Mucosa of descending colon (tissue), 3 donors: ENCODE measurements around the gene SAMD10. TPM values are rescaled to one million over a fixed set of nuclear protein-coding genes. Genes with fewer than 3 reads are reported as not detected.

ENCODE experiments used
- ATAC-seq: fragments of 200-7000 bp; cut with Tn5 transposase; one replicate; pipeline ENCODE4 v1.9.1; 2020; ENCODE audit warnings: mild to moderate bottlenecking, moderate library complexity
- DNase-seq, 3 donors: peaks; one replicate each; pipeline ENCODE4 v3.0.0-alpha.2; 2020
- H3K36me3 ChIP-seq: fragments of 200-600 bp; one replicate; pipeline ENCODE4 v1.8.0; 2021; ENCODE audit warnings: low read depth, mild to moderate bottlenecking
- H3K4me1 ChIP-seq: fragments of 200-600 bp; one replicate; pipeline ENCODE4 v1.8.0; 2021; ENCODE audit warnings: low read depth, mild to moderate bottlenecking
- H3K4me3 ChIP-seq: fragments of 200-600 bp; one replicate; pipeline ENCODE4 v1.8.0; 2021; ENCODE audit warnings: mild to moderate bottlenecking
- H3K9me3 ChIP-seq: fragments of 200-600 bp; one replicate; pipeline ENCODE4 v1.8.0; 2021; ENCODE audit warnings: mild to moderate bottlenecking
- CTCF ChIP-seq: fragments of 200-600 bp; IDR thresholded peaks from one replicate; pipeline ENCODE4 v1.8.0; 2022; ENCODE audit warnings: antibody characterized with exemption, mild to moderate bottlenecking
- intact Hi-C, 2 donors: fragments of 100-400 bp; cut with DNase I in 1 of 2; cut with micrococcal nuclease in 1 of 2; formaldehyde crosslinking; loops; one replicate each; pipeline versions ENCODE4 v1.11.0 to v1.11.1; 2022; cut with DNase I, micrococcal nuclease
- total RNA-seq, 3 donors: library from RNA; stranded (reverse); fragmentation: NEBNext Ultra II Directional in 2 of 3; extraction: Animal tissue kit (Norgen Biotek cat#: 25700) in 2 of 3; gene quantifications; one replicate each; pipeline versions ENCODE4 v1.2.1 to v1.2.4, GENCODE V29; 2021 to 2023
- donor health status: DM: no; HTN: no; CAD: no; lungs with moderate emphysema.
- donor health status: DM: no; HTN: no; CAD: no.
- donor health status: DM: no; HTN: yes; CAD: no.

The SAMD10 gene
- total RNA-seq, 3 donors from 2014 or later, result 3.8 to 7.9 (median 5.6) TPM

- no peaks in the 10 kb centered on the region for H3K36me3 ChIP-seq
- H3K4me3 ChIP-seq, result no peak overlapping the region
- DNase-seq (no peak), ATAC-seq (no peak)
- no peaks in the 10 kb centered on the region for H3K9me3 ChIP-seq
- H3K4me1 ChIP-seq, result no peaks in the 10 kb centered on the region
- intact Hi-C loops, result no loop called here
- TF ChIP-seq CTCF, result no peak
These were observed 40.1 kb downstream of the SAMD10 start for GRCh38 chr20:63939061-63939935.

DNA sequence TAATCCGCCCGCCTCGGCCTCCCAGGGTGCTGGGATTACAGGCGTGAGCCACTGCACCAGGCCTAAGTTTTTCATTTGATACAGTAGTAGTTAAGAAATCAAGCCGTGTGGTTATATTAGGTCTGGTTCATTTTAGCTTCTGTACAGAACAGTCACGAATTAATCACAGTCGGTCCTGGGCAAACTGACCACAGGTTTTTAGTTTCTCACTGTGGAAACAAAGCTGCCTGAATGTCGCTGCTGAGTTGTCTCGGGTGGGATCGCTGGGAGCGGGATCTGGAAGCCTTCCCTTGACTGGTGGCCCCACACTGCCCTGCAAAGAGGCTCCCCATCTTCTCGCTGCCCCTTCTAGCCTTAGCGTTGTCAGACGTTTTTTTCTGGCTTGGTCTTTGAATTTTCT lies 41.8 kb downstream of the SAMD10 start:
- TF ChIP-seq CTCF, result no peak
- no peaks in the 10 kb centered on the region for H3K9me3 ChIP-seq
- ATAC-seq (no peak), DNase-seq (no peak)
- H3K36me3 ChIP-seq, result no peaks in the 10 kb centered on the region
- H3K4me1 ChIP-seq, result no peaks in the 10 kb centered on the region
- intact Hi-C loops, result no loop called here
- H3K4me3 ChIP-seq, result no peak overlapping the region

DNA sequence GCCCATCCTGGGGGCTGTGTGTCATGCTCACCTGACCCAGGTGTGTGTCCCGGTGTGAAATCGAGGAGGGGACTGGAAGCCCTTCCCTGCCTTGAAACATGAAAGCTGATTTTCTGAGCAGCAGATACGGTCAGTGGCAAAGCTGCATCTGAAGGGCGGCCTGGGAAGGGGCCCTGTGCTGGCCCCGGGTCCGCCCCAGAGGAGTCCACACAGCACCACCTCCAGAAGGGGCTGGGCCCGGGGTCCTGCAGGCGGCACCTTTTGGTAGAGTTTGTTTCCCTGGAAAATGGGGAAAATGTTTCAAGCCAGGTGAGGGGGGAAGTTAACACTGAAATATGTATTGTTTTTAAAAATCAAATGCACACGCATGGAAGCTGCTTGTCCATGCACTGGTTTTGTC lies 44.0 kb downstream of the SAMD10 start:
- no peak for ATAC-seq
- H3K4me3 ChIP-seq, result no peak overlapping the region
- peaks cover 6% of the 10 kb centered on the region for H3K36me3 ChIP-seq
- no peaks in the 10 kb centered on the region for H3K9me3 ChIP-seq
- intact Hi-C loops, result no loop called here
- no peak for TF ChIP-seq CTCF
- H3K4me1 ChIP-seq, result no peaks in the 10 kb centered on the region
- no peak for DNase-seq

DNA sequence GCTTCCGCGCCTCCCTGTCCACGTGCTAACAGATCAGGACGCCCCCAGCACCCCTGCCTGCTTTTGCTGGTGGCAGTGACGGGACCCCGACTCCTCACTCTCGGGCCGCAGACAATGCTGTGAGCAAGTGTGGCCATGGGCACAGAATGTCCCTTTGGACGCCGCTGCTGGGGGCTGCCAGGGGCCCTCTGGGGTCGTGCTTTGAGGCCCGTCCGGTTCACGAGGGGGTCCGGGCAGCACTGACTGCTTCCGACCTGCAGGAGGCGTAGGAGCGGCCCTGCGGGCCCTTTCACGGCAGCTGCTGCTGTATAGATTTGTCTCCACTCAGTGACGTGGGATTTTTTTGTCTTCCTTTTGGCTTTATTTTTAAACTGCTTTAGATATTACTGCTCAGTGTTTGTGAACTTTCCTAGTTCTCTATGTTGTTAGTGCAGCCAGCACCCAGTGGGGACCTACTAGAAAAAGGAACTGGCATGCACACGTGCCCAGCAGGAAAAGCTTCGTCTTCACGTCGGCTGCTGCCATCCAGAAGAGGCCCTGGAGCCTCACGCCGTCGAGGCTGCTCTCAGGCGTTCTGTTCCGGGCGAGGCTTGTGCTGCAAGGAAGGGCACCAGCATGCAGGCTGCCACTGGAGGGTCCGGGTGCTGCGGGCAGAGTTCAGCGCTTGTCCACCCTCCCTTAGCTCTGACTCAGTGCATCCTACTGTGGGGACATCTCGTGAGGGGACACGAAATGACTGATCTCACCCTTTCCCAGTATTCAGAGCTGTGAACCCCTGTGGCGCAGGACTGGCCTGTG lies 45.0 kb downstream of the SAMD10 start:
- intact Hi-C loops, result no loop called here
- Histone ChIP-seq H3K4me1 (no peaks in the 10 kb centered on the region), H3K9me3 (no peaks in the 10 kb centered on the region), H3K4me3 (no peak overlapping the region), H3K36me3 (peaks cover 6% of the 10 kb centered on the region)
- TF ChIP-seq CTCF, result no peak
- no peak for DNase-seq
- no peak for ATAC-seq

DNA sequence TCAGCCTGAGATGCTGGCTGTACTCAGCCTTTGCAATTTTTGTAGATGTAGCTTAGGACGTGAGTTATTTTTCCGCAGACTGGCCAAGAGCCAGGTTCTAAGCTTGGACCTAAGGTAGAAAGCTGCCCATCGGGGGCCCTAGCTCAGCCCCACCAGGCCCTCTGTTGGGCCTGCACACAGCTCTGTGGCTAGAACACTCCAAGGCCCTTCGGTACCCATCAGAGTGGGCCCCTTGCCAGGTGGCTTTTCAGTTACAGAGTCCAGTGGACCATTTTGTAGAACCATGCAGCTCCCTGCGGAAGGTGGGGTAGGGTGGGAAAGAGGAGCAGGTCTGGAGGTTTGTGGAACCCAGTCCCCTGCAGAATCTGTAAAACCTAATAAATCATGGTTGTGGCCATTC lies 45.8 kb downstream of the SAMD10 start:
- no peak for ATAC-seq
- TF ChIP-seq CTCF, result no peak
- Histone ChIP-seq H3K36me3 (peaks cover 6% of the 10 kb centered on the region), H3K4me1 (no peaks in the 10 kb centered on the region), H3K9me3 (no peaks in the 10 kb centered on the region), H3K4me3 (no peak overlapping the region)
- intact Hi-C loops, result no loop called here
- DNase-seq, result no peak
